ENCODE data around the gene TMC1. TPM values are rescaled to one million over a fixed set of nuclear protein-coding genes. Genes with fewer than 3 reads are reported as not detected.

TMC1 gene
- total and polyA plus RNA-seq, 2 of the 13 experiments (the other 11 are each of a cell fraction or from before 2014, with no cell fraction given) = 0.02 to 0.03 TPM

DNA sequence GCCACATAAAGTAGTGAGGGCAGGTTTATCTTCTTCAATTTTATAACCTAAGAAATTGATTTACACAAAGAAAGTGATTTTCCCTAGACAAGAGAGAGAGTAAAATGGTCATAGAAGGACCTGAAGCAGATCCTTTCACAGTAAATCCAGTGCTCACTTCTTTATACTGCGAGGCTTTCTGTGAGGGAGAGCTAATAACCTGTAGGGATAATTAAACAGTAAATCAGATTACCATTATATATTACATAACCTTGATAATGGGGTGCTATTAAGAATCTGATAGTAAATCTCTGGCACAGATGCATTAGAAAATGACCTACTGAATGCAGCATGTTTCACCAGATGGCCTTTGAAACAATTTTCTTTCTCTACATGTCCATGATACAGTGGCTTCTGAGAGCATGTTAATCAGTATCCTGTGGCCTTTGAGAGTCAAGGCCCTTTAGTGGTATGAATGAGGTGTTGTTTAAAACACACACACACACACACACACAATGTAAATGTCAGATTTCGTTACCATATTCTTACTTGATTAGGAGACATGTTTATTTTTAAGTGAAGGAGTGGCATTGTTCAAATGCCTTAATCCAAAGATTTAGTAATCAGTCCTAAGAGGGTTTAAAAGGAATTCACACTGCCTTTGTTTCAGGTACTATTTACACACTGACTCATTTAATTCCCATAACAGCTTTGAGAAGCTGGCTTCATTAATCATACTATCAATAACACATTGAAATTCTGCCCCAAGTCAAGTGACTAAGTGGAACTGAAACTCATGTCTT lies 306.7 kb downstream of the TMC1 start (continued):
- TF ChIP-seq, protein P1, sequence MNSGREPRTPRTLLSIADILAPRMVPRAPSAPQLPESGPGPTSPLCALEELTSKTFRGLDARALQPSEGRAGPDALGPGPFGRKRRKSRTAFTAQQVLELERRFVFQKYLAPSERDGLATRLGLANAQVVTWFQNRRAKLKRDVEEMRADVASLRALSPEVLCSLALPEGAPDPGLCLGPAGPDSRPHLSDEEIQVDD (CRISPR knock-in tag; IDR thresholded peaks at IDR 0.05; ENCODE audit: borderline replicate concordance) = no peak
- no peak for TF ChIP-seq ZNF792 (CRISPR knock-in tag; IDR thresholded peaks at IDR 0.05)
- no peak for TF ChIP-seq CBX5 (CRISPR knock-in tag; IDR thresholded peaks at IDR 0.05; ENCODE audit: borderline replicate concordance)
- no peak for TF ChIP-seq BRD4 (CRISPR knock-in tag; IDR thresholded peaks at IDR 0.05)
- no peak for TF ChIP-seq ZNF615 (CRISPR knock-in tag; IDR thresholded peaks at IDR 0.05; ENCODE audit: borderline replicate concordance)
- no peak for TF ChIP-seq ZNF713 (CRISPR knock-in tag; IDR thresholded peaks at IDR 0.05)
- TF ChIP-seq, protein P2, sequence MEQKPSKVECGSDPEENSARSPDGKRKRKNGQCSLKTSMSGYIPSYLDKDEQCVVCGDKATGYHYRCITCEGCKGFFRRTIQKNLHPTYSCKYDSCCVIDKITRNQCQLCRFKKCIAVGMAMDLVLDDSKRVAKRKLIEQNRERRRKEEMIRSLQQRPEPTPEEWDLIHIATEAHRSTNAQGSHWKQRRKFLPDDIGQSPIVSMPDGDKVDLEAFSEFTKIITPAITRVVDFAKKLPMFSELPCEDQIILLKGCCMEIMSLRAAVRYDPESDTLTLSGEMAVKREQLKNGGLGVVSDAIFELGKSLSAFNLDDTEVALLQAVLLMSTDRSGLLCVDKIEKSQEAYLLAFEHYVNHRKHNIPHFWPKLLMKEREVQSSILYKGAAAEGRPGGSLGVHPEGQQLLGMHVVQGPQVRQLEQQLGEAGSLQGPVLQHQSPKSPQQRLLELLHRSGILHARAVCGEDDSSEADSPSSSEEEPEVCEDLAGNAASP (CRISPR knock-in tag; IDR thresholded peaks at IDR 0.05; ENCODE audit: borderline replicate concordance) = no peak
- TF ChIP-seq, protein P3, sequence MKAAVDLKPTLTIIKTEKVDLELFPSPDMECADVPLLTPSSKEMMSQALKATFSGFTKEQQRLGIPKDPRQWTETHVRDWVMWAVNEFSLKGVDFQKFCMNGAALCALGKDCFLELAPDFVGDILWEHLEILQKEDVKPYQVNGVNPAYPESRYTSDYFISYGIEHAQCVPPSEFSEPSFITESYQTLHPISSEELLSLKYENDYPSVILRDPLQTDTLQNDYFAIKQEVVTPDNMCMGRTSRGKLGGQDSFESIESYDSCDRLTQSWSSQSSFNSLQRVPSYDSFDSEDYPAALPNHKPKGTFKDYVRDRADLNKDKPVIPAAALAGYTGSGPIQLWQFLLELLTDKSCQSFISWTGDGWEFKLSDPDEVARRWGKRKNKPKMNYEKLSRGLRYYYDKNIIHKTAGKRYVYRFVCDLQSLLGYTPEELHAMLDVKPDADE (CRISPR knock-in tag; IDR thresholded peaks at IDR 0.05) = no peak
- TF ChIP-seq SMAD3 (CRISPR knock-in tag; IDR thresholded peaks at IDR 0.05) = no peak
- no peak for TF ChIP-seq ZNF839 (CRISPR knock-in tag; IDR thresholded peaks at IDR 0.05; ENCODE audit: borderline replicate concordance)
- no peak for TF ChIP-seq ZNF383 (CRISPR knock-in tag; IDR thresholded peaks at IDR 0.05; ENCODE audit: borderline replicate concordance)
- TF ChIP-seq SRSF1 (optimal IDR thresholded peaks at IDR 0.05; ENCODE audit: low read depth, low read length) = no peak
- TF ChIP-seq, protein P4, sequence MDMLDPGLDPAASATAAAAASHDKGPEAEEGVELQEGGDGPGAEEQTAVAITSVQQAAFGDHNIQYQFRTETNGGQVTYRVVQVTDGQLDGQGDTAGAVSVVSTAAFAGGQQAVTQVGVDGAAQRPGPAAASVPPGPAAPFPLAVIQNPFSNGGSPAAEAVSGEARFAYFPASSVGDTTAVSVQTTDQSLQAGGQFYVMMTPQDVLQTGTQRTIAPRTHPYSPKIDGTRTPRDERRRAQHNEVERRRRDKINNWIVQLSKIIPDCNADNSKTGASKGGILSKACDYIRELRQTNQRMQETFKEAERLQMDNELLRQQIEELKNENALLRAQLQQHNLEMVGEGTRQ (IDR thresholded peaks at IDR 0.05; ENCODE audit: low read depth, low read length) = no peak
- TF ChIP-seq, protein P4 (CRISPR knock-in tag; IDR thresholded peaks at IDR 0.05; ENCODE audit: borderline replicate concordance) = no peak
- TF ChIP-seq ZNF543 (CRISPR knock-in tag; IDR thresholded peaks at IDR 0.05) = no peak
- TF ChIP-seq ZBTB1 (CRISPR knock-in tag; IDR thresholded peaks at IDR 0.05; ENCODE audit: borderline replicate concordance) = no peak
- TF ChIP-seq GTF2F1 (IDR thresholded peaks at IDR 0.05; ENCODE audit: low read length) = no peak
- TF ChIP-seq GPN1 (CRISPR knock-in tag; IDR thresholded peaks at IDR 0.05; ENCODE audit: borderline replicate concordance) = no peak
- TF ChIP-seq, protein P5, sequence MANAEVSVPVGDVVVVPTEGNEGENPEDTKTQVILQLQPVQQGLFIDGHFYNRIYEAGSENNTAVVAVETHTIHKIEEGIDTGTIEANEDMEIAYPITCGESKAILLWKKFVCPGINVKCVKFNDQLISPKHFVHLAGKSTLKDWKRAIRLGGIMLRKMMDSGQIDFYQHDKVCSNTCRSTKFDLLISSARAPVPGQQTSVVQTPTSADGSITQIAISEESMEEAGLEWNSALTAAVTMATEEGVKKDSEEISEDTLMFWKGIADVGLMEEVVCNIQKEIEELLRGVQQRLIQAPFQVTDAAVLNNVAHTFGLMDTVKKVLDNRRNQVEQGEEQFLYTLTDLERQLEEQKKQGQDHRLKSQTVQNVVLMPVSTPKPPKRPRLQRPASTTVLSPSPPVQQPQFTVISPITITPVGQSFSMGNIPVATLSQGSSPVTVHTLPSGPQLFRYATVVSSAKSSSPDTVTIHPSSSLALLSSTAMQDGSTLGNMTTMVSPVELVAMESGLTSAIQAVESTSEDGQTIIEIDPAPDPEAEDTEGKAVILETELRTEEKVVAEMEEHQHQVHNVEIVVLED (CRISPR knock-in tag; IDR thresholded peaks at IDR 0.05; ENCODE audit: borderline replicate concordance) = no peak
- TF ChIP-seq PRPF4 (IDR thresholded peaks at IDR 0.05; ENCODE audit: low read depth, low read length, poor library complexity, severe bottlenecking) = no peak
- TF ChIP-seq, protein P6, sequence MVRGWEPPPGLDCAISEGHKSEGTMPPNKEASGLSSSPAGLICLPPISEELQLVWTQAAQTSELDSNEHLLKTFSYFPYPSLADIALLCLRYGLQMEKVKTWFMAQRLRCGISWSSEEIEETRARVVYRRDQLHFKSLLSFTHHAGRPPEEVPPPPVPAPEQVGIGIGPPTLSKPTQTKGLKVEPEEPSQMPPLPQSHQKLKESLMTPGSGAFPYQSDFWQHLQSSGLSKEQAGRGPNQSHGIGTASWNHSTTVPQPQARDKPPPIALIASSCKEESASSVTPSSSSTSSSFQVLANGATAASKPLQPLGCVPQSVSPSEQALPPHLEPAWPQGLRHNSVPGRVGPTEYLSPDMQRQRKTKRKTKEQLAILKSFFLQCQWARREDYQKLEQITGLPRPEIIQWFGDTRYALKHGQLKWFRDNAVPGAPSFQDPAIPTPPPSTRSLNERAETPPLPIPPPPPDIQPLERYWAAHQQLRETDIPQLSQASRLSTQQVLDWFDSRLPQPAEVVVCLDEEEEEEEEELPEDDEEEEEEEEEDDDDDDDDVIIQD (CRISPR knock-in tag; IDR thresholded peaks at IDR 0.05; ENCODE audit: low read depth) = no peak

Measured in HepG2 (cell line).